Activated CD8-positive, alpha-beta memory T cell treated with anti-CD3 and anti-CD28 coated beads, Interleukin-2, amount 50 U/mL, for 4 hours (primary cell): ENCODE measurements around the gene NANS.
"Not testable (repeated sequence)": the region's sequence is repeated elsewhere in the genome, so short reads cannot be mapped to it uniquely, and the experiment has no call there.

ENCODE experiments used
- DNase-seq: peaks from one replicate; pipeline ENCODE4 v3.0.0-alpha.2; 2020

The NANS gene

DNA sequence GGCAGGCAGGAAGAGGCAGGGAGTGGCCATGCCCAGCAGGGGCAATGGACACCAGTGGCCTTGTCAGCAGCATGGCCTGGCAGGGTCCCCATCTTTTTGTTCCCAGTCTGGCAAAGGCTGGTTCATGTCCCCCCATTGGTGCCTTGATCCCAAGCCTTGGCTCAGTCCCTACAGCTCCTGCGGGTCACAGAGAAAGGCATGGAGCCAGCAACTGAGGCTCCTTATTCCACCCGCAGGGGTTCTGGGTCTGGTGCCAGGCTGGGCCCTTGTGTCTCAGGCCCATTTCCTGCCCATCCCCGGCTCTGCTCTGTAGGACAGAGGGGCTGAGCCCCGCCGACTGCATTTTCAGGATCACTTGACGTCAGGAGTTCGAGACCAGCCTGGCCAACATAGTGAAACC is 48.5 kb downstream of the NANS start:
- no peak for DNase-seq

DNA sequence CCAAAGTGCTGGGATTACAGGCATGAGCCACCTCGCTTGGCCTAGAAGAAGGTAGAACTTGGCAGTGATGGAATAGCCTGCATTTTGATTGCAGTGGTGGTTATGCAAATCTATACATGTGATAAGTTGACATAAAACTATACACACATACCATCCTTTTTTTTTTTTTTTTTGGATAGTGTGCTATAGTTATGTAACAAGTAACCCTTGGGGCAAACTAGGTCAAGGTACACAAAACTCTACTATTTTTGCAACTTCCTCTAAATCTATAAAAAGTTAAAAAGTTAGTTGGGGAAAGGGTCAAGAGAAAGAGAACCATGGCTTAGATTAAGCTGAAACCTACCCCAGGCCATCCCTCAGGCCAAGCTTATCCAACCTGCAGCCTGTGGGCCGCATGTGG is 51.4 kb downstream of the NANS start:
- DNase-seq = no peak

GRCh38 chr9:98108531-98109031 is 52.0 kb downstream of the NANS start:
- DNase-seq = no peak

- DNase-seq = no peak
These were observed 52.5 kb downstream of the NANS start for GRCh38 chr9:98109052-98109451.

DNA sequence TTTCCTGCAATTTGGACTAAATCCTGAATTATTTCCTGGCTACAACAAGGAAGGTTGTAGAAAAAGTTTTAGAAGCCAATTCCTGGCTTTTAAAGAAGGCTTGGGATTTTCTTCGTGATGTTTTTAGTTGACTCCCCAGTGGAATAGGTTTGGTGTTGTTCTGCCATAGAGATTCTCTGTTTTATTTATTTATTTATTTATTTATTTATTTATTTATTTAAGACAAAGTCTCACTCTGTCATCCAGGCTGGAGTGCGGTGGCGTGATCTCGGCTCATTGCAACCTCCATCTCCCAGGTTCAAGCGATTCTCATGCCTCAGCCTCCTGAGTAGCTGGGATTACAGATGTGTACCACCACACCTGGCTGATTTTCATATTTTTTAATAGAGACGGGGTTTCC is 60.6 kb downstream of the NANS start:
- not testable (repeated sequence) for DNase-seq

- peak; percentile 37 for DNase-seq
These were observed 61.6 kb downstream of the NANS start for GRCh38 chr9:98117984-98118639.

DNA sequence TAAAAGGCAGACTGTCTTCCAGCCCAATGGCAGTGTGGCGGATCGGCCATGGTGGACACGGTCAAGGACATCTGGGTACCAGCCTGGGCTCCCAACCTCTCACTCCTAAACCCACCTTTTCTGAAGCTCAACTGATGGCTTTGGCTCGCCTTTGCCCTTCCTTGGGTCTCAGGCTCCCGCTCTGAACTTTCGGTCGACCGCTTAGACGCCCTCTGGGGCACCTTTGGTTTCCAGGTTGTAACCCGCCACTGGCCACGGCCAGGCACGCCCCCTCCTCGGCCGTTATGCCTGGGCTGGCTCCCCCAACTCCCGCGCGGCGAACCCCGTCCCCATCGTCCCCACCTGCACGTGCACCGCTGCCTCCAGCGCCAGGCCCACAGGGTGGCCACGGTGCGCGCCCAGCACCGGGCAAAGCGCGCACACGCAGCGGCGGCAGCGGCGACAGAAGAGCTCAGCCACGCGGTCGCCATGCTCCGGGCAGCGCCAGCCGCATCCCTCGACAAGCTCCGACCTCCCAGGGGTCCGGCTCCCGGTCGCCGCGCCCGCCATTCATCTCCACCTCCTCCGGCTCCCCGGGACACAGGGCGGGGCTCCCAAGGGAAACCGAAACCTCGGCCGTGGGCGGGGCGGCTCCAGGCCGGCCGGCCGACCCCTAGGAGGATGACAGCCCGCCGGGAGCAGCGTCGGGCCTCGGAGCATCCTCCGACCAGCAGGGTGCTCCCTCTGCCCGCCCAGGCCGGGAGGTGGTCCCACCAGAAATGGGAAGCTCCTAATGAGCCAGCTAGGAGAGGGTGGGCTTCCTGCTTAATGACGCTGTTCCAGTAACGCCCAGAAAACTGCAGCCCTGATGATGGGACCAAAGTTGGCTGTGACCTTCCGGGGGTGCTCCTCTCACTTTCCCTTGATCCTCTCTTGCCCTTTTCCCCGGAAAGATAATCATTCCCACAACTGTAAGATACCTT is 62.4 kb downstream of the NANS start, which contains the start of gene TRIM14:
TRIM14 (minus strand) TSS at position 583 of the 962 bp plus-strand sequence; CDS start at position 549, 34 bp downstream.
- peak; percentile 60 for DNase-seq

GRCh38 chr9:98120476-98120875 is 63.9 kb downstream of the NANS start:
- no peak for DNase-seq

DNA sequence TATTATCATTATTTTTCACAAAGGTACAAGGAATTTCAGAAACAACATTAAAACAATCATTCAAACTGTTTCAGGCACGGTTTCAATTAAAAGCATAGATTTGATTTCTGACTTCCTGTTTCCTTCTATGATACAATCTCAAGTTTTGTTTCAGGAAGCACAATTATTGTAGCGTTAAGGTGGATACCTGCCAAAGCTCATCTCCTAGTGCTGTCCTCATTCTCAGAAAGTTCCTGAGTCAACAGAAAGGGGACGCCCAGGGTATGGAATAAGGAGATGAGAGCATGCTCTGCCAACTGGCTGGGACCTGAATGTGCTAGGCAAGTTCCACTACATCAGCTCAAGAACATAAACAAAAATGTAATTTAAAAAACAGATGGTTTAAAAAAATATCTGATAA is 64.5 kb downstream of the NANS start:
- no peak for DNase-seq

DNA sequence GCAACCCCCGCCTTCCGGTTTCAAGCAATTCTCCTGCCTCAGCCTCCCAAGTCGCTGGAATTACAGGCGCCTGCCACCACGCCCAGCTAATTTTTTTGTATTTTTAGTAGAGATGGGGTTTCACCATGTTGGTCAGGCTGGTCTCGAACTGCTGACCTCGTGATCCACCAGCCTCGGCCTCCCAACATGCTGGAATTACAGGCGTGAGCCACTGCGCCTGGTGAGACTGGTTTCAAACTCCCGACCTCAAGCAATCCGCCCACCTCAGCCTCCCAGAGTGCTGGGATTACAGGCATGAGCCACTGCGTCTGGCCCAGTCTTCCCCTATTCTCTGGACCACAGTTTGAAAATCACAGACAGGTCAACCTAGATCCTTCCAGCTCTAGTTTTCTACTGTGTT is 67.6 kb downstream of the NANS start:
- not testable (repeated sequence) for DNase-seq

DNA sequence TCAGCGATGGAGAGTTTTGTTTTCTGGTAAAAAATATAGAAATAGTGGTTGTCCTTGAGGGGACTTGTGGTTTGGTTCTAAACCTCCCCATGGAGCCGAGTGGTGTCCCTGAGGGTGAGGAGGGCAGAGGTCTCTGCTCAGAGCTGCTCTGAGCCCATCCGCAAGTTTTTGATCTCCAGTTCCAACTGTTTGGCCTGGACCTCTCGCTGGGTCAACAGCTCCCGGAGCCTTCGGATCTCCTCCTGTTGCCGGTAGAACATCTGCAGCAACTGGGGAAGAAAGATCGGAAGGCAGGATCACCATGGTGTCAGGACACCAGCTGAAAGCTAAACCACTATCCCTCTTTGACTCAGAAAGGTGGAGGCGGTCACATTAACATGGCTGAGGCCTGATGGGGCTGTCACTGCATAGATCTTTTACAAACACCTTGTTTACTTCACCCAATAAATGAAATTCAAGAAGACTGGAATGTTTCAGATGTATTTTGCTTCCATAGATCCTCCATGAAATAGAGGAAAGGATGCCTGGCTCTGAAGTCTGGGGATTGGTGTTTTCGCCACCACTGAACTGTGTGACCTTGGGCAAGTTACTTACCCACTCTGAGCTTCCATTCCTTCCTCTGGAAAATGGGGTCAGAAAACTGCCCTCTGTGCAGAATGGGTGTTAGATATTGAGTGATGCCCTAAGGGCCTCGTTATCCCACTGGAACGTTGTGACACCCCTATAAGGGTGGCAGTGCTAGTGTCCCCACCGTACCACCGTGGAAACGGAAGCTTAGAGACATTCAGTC is 68.3 kb downstream of the NANS start:
- DNase-seq = no peak

GRCh38 chr9:98127226-98127625 is 70.7 kb downstream of the NANS start:
- no peak for DNase-seq

- DNase-seq = no peak
These were observed 71.8 kb downstream of the NANS start for GRCh38 chr9:98128316-98128715.

GRCh38 chr9:98129451-98129881 is 72.9 kb downstream of the NANS start:
- DNase-seq = no peak

DNA sequence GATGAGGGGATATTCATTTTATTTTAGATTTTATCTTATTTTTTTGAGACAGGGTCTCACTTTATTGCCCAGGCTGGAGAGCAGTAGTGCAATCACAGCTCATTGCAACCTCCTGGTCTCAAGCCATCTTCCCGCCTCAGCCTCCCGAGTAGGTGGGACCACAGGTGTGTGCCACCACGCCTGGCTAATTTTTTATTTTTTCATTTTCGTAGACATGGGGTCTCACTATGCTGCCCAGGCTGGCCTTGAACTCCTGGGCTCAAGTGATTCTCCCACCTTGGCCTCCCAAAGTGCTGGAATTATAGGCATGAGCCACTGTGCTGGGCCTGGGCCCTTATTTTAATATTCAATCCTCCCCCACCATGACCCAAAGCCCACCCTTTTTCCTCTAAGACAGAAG is 73.5 kb downstream of the NANS start:
- not testable (repeated sequence) for DNase-seq

DNA sequence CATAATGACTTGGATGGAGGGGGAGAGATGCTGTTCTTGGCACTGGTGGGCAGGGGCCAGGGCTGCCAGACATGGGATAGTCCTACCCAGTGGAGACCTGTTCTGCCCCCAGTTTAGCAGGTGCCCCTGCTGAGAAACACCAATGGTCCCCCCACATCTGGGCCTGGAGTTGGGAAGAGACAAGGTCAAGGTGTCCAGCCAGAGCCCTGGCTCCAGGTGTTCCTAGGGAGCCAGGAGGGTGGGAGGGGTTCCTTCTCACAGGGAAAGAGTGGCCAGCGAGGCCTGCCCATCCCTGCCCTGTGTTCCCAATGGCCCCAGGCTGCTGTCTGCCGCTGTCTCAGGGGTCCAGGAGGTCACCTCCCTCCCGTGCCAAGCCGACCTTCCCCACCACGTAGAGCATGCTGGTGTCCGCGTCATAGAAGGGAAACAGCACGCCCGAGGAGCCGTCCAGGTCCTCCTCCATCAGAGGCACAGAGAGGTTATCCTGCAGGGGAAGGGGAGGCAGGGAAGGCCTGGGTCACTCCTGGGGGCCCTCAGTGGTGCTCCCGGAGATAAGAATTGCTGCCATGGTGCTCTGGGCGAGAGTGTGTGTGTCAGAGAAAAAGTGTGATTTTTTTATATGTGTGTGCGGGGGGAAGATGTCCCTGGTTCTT is 74.2 kb downstream of the NANS start:
- DNase-seq = no peak

GRCh38 chr9:98132158-98132557 is 75.6 kb downstream of the NANS start:
- no peak for DNase-seq
